ENCODE data around the gene EPO. TPM values are rescaled to one million over a fixed set of nuclear protein-coding genes. Genes with fewer than 3 reads are reported as not detected.

EPO gene
- polyA plus RNA-seq, 1 donor (not counting 4 experiments of a cell fraction or from before 2014, with no cell fraction given): 0.35 TPM

GRCh38 chr7:100689230-100690135 lies 30.8 kb upstream of the EPO start:
- FAIRE-seq (no peak), DNase-seq (ENCODE audit: low read depth, low spot score) (no peak)
- Histone ChIP-seq H2AFZ (ENCODE audit: control insufficient read depth, low read length) (no peak overlapping the region), H3K9me1 (ENCODE audit: control insufficient read depth, extremely low read depth, insufficient read depth, low read length) (no peaks in the 10 kb centered on the region), H3K36me3 (ENCODE audit: control insufficient read depth in 2 of 2, extremely low read depth in 1 of 2, insufficient read depth in 2 of 2, low read length in 2 of 2) (peaks cover 12 to 14% of the 10 kb centered on the region in 2 experiments), H3K27me3 (ENCODE audit: control insufficient read depth, extremely low read depth, insufficient read depth, low read length) (no peaks in the 10 kb centered on the region), H3K27ac (ENCODE audit: control insufficient read depth, insufficient read depth, low read length) (no peak overlapping the region), H3K9ac (ENCODE audit: control insufficient read depth, extremely low read depth, insufficient read depth, low read length) (no peak overlapping the region), H4K20me1 (ENCODE audit: control insufficient read depth, extremely low read depth, insufficient read depth, low read length) (peaks cover 14% of the 10 kb centered on the region), H3K79me2 (ENCODE audit: control insufficient read depth, insufficient read depth, low read length) (peaks cover 48% of the 10 kb centered on the region), H3K4me3 (ENCODE audit: control insufficient read depth in 2 of 3, extremely low read depth in 1 of 3, insufficient read depth in 2 of 3, low read depth in 1 of 3, low read length in 3 of 3) (no peak overlapping the region), H3K4me1 (ENCODE audit: control insufficient read depth, extremely low read depth, insufficient read depth, low read length) (peaks cover 13% of the 10 kb centered on the region), H3K9me3 (ENCODE audit: control insufficient read depth, low read depth, low read length) (no peaks in the 10 kb centered on the region), H3K4me2 (ENCODE audit: control insufficient read depth, extremely low read depth, insufficient read depth, low read depth, low read length) (no peak overlapping the region)
- dilution Hi-C loops (cut with MboI; ENCODE audit: extremely low pct_ligation_motif_present, low sequenced_read_pairs): no loop called here
- TF ChIP-seq, protein P1, sequence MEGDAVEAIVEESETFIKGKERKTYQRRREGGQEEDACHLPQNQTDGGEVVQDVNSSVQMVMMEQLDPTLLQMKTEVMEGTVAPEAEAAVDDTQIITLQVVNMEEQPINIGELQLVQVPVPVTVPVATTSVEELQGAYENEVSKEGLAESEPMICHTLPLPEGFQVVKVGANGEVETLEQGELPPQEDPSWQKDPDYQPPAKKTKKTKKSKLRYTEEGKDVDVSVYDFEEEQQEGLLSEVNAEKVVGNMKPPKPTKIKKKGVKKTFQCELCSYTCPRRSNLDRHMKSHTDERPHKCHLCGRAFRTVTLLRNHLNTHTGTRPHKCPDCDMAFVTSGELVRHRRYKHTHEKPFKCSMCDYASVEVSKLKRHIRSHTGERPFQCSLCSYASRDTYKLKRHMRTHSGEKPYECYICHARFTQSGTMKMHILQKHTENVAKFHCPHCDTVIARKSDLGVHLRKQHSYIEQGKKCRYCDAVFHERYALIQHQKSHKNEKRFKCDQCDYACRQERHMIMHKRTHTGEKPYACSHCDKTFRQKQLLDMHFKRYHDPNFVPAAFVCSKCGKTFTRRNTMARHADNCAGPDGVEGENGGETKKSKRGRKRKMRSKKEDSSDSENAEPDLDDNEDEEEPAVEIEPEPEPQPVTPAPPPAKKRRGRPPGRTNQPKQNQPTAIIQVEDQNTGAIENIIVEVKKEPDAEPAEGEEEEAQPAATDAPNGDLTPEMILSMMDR (optimal IDR thresholded peaks at IDR 0.05 in 1 of 3, IDR thresholded peaks at IDR 0.05 in 1 of 3, conservative IDR thresholded peaks at IDR 0.05 in 1 of 3; ENCODE audit: extremely low read depth in 1 of 3, insufficient read depth in 2 of 3, low read length in 3 of 3): no peak
- no peak for TF ChIP-seq EZH2 (IDR thresholded peaks at IDR 0.05; ENCODE audit: low read length)

- no peak for DNase-seq (ENCODE audit: low read depth, low spot score)
- H3K9ac ChIP-seq (ENCODE audit: control insufficient read depth, extremely low read depth, insufficient read depth, low read length): peak overlapping the region; percentile 31
- dilution Hi-C loops (cut with MboI; ENCODE audit: extremely low pct_ligation_motif_present, low sequenced_read_pairs): no loop called here
These were observed 28.3 kb upstream of the EPO start for GRCh38 chr7:100691676-100692577.

More at GRCh38 chr7:100691676-100692577, 28.3 kb upstream of the EPO start:
- H3K27me3 ChIP-seq (ENCODE audit: control insufficient read depth, extremely low read depth, insufficient read depth, low read length): no peaks in the 10 kb centered on the region
- H3K9me1 ChIP-seq (ENCODE audit: control insufficient read depth, extremely low read depth, insufficient read depth, low read length): no peaks in the 10 kb centered on the region
- FAIRE-seq: peak; percentile 20
- H3K9me3 ChIP-seq (ENCODE audit: control insufficient read depth, low read depth, low read length): no peaks in the 10 kb centered on the region
- H2AFZ ChIP-seq (ENCODE audit: control insufficient read depth, low read length): no peak overlapping the region
- H3K4me1 ChIP-seq (ENCODE audit: control insufficient read depth, extremely low read depth, insufficient read depth, low read length): peaks cover 13% of the 10 kb centered on the region
- H3K4me3 ChIP-seq (ENCODE audit: control insufficient read depth in 2 of 3, extremely low read depth in 1 of 3, insufficient read depth in 2 of 3, low read depth in 1 of 3, low read length in 3 of 3): peak overlapping the region in 2 of 3 experiments; percentile 38 to 87
- no peak for TF ChIP-seq EZH2 (IDR thresholded peaks at IDR 0.05; ENCODE audit: low read length)
- TF ChIP-seq, protein P1 (optimal IDR thresholded peaks at IDR 0.05 in 1 of 3, IDR thresholded peaks at IDR 0.05 in 1 of 3, conservative IDR thresholded peaks at IDR 0.05 in 1 of 3; ENCODE audit: extremely low read depth in 1 of 3, insufficient read depth in 2 of 3, low read length in 3 of 3): peak; percentile 72 to 92 (median 82)
- peak overlapping the region; percentile 31 for H3K27ac ChIP-seq (ENCODE audit: control insufficient read depth, insufficient read depth, low read length)
- H4K20me1 ChIP-seq (ENCODE audit: control insufficient read depth, extremely low read depth, insufficient read depth, low read length): peaks cover 14% of the 10 kb centered on the region
- H3K4me2 ChIP-seq (ENCODE audit: control insufficient read depth, extremely low read depth, insufficient read depth, low read depth, low read length): peak overlapping the region; percentile 73
- peaks cover 48% of the 10 kb centered on the region for H3K79me2 ChIP-seq (ENCODE audit: control insufficient read depth, insufficient read depth, low read length)
- H3K36me3 ChIP-seq (ENCODE audit: control insufficient read depth in 2 of 2, extremely low read depth in 1 of 2, insufficient read depth in 2 of 2, low read length in 2 of 2): peaks cover 6 to 8% of the 10 kb centered on the region in 2 experiments
